GM18519 (cell line): Measurements from ENCODE around the gene CXCR6.

Experiments
- ATAC-seq: cut with Tn5 transposase; IDR thresholded peaks from one replicate; pipeline ENCODE4 v1.9.1; 2021; ENCODE audit warnings: mild to moderate bottlenecking, moderate library complexity; ENCODE audit not compliant: unreplicated experiment, low FRiP score

The CXCR6 gene

GRCh38 chr3:45966371-45966791 is 23.1 kb downstream of the CXCR6 start:
- no peak for ATAC-seq

- ATAC-seq, result no peak
Observed at GRCh38 chr3:45966950-45967640, 23.8 kb downstream of the CXCR6 start.

- no peak for ATAC-seq
Observed at GRCh38 chr3:45967724-45968123, 24.5 kb downstream of the CXCR6 start.

- ATAC-seq, result no peak
Observed at GRCh38 chr3:45968149-45968548, 24.9 kb downstream of the CXCR6 start.

- ATAC-seq, result no peak
Observed at GRCh38 chr3:45968706-45969105, 25.4 kb downstream of the CXCR6 start.

- ATAC-seq, result no peak
Observed at GRCh38 chr3:45969116-45969515, 25.9 kb downstream of the CXCR6 start.

- ATAC-seq, result no peak
Observed at GRCh38 chr3:45969953-45970352, 26.7 kb downstream of the CXCR6 start.

GRCh38 chr3:45972534-45973402 is 29.5 kb downstream of the CXCR6 start:
- ATAC-seq, result no peak

- no peak for ATAC-seq
Observed at GRCh38 chr3:45974686-45975085, 31.4 kb downstream of the CXCR6 start.

GRCh38 chr3:45975686-45976085 is 32.4 kb downstream of the CXCR6 start:
- no peak for ATAC-seq

- ATAC-seq, result no peak
Observed at GRCh38 chr3:45976191-45977091, 33.2 kb downstream of the CXCR6 start.

- ATAC-seq, result no peak
Observed at GRCh38 chr3:45978006-45978761, 34.9 kb downstream of the CXCR6 start.

- no peak for ATAC-seq
Observed at GRCh38 chr3:45979378-45979777, 36.1 kb downstream of the CXCR6 start.

- ATAC-seq, result no peak
Observed at GRCh38 chr3:45980229-45980813, 37.1 kb downstream of the CXCR6 start.

GRCh38 chr3:45980819-45981218 is 37.6 kb downstream of the CXCR6 start:
- ATAC-seq, result no peak

- ATAC-seq, result no peak
Observed at GRCh38 chr3:45981346-45982074, 38.2 kb downstream of the CXCR6 start.

- no peak for ATAC-seq
Observed at GRCh38 chr3:45983770-45984169, 40.5 kb downstream of the CXCR6 start.

GRCh38 chr3:45984331-45985312 is 41.4 kb downstream of the CXCR6 start:
- no peak for ATAC-seq
